Measurements from ENCODE around the gene TCF4.

TCF4 gene

GRCh38 chr18:55546851-55547704 is 40.9 kb downstream of the TCF4 start:
- Histone ChIP-seq H3F3A (ENCODE audit: low read depth) (no peaks in the 10 kb centered on the region), H2AFZ (ENCODE audit: low read length) (no peak overlapping the region), H4K20me1 (ENCODE audit: insufficient read depth, low read length, poor library complexity, severe bottlenecking) (no peaks in the 10 kb centered on the region), H3K9me2 (replicated peaks; ENCODE audit: low read depth, low read length) (no peaks in the 10 kb centered on the region), H3K36me3 (ENCODE audit: insufficient read depth, low read length) (no peaks in the 10 kb centered on the region), H3K9ac (ENCODE audit: low read depth, low read length, poor library complexity, severe bottlenecking) (no peak overlapping the region), H3K4me3 (ENCODE audit: low read length, poor library complexity, severe bottlenecking) (no peak overlapping the region), H3K4me2 (ENCODE audit: low read depth, low read length, poor library complexity, severe bottlenecking) (no peak overlapping the region), H3K9me3 (ENCODE audit: insufficient read depth, low read depth, low read length) (no peaks in the 10 kb centered on the region), H3K4me1 (ENCODE audit: insufficient read depth, low read length, poor library complexity, severe bottlenecking) (no peaks in the 10 kb centered on the region), H3K27me3 (ENCODE audit: insufficient read depth, low read length, poor library complexity, severe bottlenecking) (no peaks in the 10 kb centered on the region), H3K79me2 (ENCODE audit: insufficient read depth, low read length) (0 out of 2 replicates have a peak, but pooled peaks cover 17% of the 10 kb centered on the region)
- TF ChIP-seq CTCF (conservative IDR thresholded peaks at IDR 0.05; ENCODE audit: low read length) (no peak), EZH2phosphoT487 (IDR thresholded peaks at IDR 0.05; ENCODE audit: borderline replicate concordance) (no peak)

- Histone ChIP-seq H3K36me3 (ENCODE audit: insufficient read depth, low read length) (no peaks in the 10 kb centered on the region), H3K4me3 (ENCODE audit: low read length, poor library complexity, severe bottlenecking) (no peak overlapping the region), H4K20me1 (ENCODE audit: insufficient read depth, low read length, poor library complexity, severe bottlenecking) (no peaks in the 10 kb centered on the region), H2AFZ (ENCODE audit: low read length) (no peak overlapping the region), H3K4me2 (ENCODE audit: low read depth, low read length, poor library complexity, severe bottlenecking) (no peak overlapping the region), H3K79me2 (ENCODE audit: insufficient read depth, low read length) (peaks cover 14% of the 10 kb centered on the region; the same call in 1 of the 2 replicates), H3K27me3 (ENCODE audit: insufficient read depth, low read length, poor library complexity, severe bottlenecking) (no peaks in the 10 kb centered on the region), H3K9ac (ENCODE audit: low read depth, low read length, poor library complexity, severe bottlenecking) (no peak overlapping the region), H3K4me1 (ENCODE audit: insufficient read depth, low read length, poor library complexity, severe bottlenecking) (no peaks in the 10 kb centered on the region), H3K9me2 (replicated peaks; ENCODE audit: low read depth, low read length) (no peaks in the 10 kb centered on the region), H3F3A (ENCODE audit: low read depth) (no peaks in the 10 kb centered on the region), H3K9me3 (ENCODE audit: insufficient read depth, low read depth, low read length) (no peaks in the 10 kb centered on the region)
- TF ChIP-seq EZH2phosphoT487 (IDR thresholded peaks at IDR 0.05; ENCODE audit: borderline replicate concordance), result no peak
- no peak for TF ChIP-seq CTCF (conservative IDR thresholded peaks at IDR 0.05; ENCODE audit: low read length)
These were observed 44.0 kb downstream of the TCF4 start for GRCh38 chr18:55544014-55544413.

DNA sequence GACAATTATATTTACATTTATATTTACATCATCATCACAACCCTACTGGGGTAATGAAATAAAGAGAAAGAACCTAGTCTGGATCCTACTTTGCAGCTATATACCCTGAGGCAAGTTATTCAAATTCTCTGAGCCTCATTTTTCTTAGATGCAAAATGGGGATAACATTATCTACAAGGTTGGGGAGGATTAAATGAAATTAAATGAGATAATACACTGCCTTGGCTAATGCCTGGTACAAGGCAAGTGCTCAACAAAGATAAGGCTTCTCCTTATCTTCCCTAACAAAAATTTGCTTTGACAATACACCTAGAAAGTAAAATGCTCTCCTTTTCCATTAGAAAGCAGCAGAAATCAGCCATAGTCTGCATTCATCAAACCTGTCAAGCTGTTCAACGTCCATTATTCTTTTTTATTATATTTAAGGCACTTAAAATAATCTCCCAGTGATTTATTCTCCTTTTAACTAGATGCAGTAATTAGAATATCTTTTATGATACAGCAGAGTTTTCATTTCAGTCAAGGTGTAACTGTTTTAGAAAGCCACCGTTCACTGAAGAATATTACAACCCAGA is 44.8 kb downstream of the TCF4 start:
- Histone ChIP-seq H2AFZ (ENCODE audit: low read length) (no peak overlapping the region), H3K4me3 (ENCODE audit: low read length, poor library complexity, severe bottlenecking) (no peak overlapping the region), H3F3A (ENCODE audit: low read depth) (no peaks in the 10 kb centered on the region), H3K9me2 (replicated peaks; ENCODE audit: low read depth, low read length) (no peaks in the 10 kb centered on the region), H3K4me1 (ENCODE audit: insufficient read depth, low read length, poor library complexity, severe bottlenecking) (no peaks in the 10 kb centered on the region), H3K27me3 (ENCODE audit: insufficient read depth, low read length, poor library complexity, severe bottlenecking) (no peaks in the 10 kb centered on the region), H4K20me1 (ENCODE audit: insufficient read depth, low read length, poor library complexity, severe bottlenecking) (no peaks in the 10 kb centered on the region), H3K9ac (ENCODE audit: low read depth, low read length, poor library complexity, severe bottlenecking) (no peak overlapping the region), H3K36me3 (ENCODE audit: insufficient read depth, low read length) (no peaks in the 10 kb centered on the region), H3K79me2 (ENCODE audit: insufficient read depth, low read length) (peaks cover 14% of the 10 kb centered on the region; the same call in 1 of the 2 replicates), H3K9me3 (ENCODE audit: insufficient read depth, low read depth, low read length) (no peaks in the 10 kb centered on the region), H3K4me2 (ENCODE audit: low read depth, low read length, poor library complexity, severe bottlenecking) (no peak overlapping the region)
- no peak for TF ChIP-seq EZH2phosphoT487 (IDR thresholded peaks at IDR 0.05; ENCODE audit: borderline replicate concordance)
- no peak for TF ChIP-seq CTCF (conservative IDR thresholded peaks at IDR 0.05; ENCODE audit: low read length)

Data from Loucy (cell line).